Measurements from ENCODE around the gene USP34. TPM values are rescaled to one million over a fixed set of nuclear protein-coding genes. Genes with fewer than 3 reads are reported as not detected.
A peak's percentile ranks its signal among the peaks of the same experiment; 100 is the strongest.

Gene USP34
- total RNA-seq, 1 experiment from 2014 or later, result 89.4 TPM

DNA sequence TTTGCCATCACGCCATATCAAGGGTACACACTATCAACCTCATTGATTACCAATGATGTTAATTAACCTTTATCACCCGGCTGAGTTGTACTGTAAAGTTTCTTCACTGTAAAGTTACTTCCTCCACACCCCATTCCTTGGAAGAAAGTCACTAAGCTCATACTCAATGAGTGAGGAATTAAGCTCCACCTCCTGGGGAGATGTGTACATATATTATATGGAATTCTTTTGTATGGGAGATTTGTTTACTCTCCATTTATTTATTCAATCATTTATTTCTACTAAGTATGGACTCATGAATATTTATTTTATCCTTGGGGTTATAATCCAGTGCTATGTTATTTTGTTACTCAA is 252.1 kb downstream of the USP34 start:
- CTCF ChIA-PET, result interaction anchor here (0.6 to 1.4 kb wide), 5 partner anchors 9 to 185 kb away, joined by 3 to 6 read pairs (median 4); no protein-coding TSS in a partner anchor
- BruUV-seq (replicated peaks), result no TSS peak
- peaks cover 10% of the 10 kb centered on the region for H3K4me1 Mint-ChIP-seq (ENCODE audit: low read depth, unreplicated experiment)
- H3K27ac Mint-ChIP-seq (ENCODE audit: unreplicated experiment), result peak overlapping the region; percentile 87
- intact Hi-C loops (cut with micrococcal nuclease; ENCODE audit: unreplicated experiment), result no loop called here
- H3K9me3 Mint-ChIP-seq (ENCODE audit: low read depth, unreplicated experiment), result no peaks in the 10 kb centered on the region
- peaks cover 18% of the 10 kb centered on the region for H3K36me3 Mint-ChIP-seq (ENCODE audit: insufficient read depth, unreplicated experiment)
- TF ChIP-seq, protein P1, sequence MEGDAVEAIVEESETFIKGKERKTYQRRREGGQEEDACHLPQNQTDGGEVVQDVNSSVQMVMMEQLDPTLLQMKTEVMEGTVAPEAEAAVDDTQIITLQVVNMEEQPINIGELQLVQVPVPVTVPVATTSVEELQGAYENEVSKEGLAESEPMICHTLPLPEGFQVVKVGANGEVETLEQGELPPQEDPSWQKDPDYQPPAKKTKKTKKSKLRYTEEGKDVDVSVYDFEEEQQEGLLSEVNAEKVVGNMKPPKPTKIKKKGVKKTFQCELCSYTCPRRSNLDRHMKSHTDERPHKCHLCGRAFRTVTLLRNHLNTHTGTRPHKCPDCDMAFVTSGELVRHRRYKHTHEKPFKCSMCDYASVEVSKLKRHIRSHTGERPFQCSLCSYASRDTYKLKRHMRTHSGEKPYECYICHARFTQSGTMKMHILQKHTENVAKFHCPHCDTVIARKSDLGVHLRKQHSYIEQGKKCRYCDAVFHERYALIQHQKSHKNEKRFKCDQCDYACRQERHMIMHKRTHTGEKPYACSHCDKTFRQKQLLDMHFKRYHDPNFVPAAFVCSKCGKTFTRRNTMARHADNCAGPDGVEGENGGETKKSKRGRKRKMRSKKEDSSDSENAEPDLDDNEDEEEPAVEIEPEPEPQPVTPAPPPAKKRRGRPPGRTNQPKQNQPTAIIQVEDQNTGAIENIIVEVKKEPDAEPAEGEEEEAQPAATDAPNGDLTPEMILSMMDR (IDR thresholded peaks at IDR 0.05; ENCODE audit: unreplicated experiment), result no peak
- DNase-seq, result peak; percentile 7
- H3K27me3 Mint-ChIP-seq (ENCODE audit: unreplicated experiment), result no peaks in the 10 kb centered on the region
- H3K4me3 Mint-ChIP-seq (ENCODE audit: low read depth, unreplicated experiment), result no peak overlapping the region

DNA sequence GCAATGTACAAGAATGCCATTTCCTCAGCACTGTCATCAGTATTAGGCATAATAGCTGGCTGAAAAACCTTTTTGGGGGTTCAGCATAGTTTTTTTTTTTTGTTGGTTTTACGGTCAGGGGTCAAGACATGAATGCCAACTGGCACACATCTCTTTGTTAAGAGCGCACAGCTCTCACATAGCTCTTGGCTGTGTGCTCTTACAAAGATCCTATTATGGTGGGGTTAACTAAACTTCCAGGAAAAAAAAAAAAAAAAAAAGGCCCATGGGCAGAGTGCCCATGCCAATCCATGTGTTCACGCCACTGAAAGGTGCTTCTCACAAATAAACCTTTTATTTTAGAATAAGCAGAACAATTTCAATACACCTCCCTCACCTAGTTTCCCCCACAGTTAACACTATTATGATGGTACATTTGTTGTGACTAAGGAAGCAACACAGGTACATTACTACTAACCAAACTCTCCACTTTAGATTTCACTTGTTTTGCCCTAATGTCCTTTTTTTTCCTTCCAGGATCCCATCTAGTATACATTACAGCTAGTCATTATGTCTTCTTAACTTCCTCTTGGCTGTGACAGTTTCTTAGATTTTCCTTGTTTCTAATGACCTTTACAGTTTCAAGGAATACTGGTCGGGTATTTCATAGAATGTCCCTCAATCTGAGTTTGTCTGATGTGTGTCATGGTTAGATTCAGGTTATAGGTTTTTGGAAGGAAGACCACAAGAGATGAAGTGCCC is 252.6 kb downstream of the USP34 start:
- BruUV-seq (replicated peaks), result no TSS peak
- TF ChIP-seq, protein P1 (IDR thresholded peaks at IDR 0.05; ENCODE audit: unreplicated experiment), result no peak
- peaks cover 14% of the 10 kb centered on the region for H3K36me3 Mint-ChIP-seq (ENCODE audit: insufficient read depth, unreplicated experiment)
- intact Hi-C loops (cut with micrococcal nuclease; ENCODE audit: unreplicated experiment), result no loop called here
- H3K27ac Mint-ChIP-seq (ENCODE audit: unreplicated experiment), result peak overlapping the region; percentile 87
- H3K4me1 Mint-ChIP-seq (ENCODE audit: low read depth, unreplicated experiment), result peaks cover 10% of the 10 kb centered on the region
- H3K9me3 Mint-ChIP-seq (ENCODE audit: low read depth, unreplicated experiment), result no peaks in the 10 kb centered on the region
- CTCF ChIA-PET, result interaction anchor here (0.6 to 1.4 kb wide), 4 partner anchors 8 to 83 kb away, joined by 3 to 6 read pairs (median 4); no protein-coding TSS in a partner anchor
- DNase-seq, result no peak
- H3K4me3 Mint-ChIP-seq (ENCODE audit: low read depth, unreplicated experiment), result no peak overlapping the region
- no peaks in the 10 kb centered on the region for H3K27me3 Mint-ChIP-seq (ENCODE audit: unreplicated experiment)

DNA sequence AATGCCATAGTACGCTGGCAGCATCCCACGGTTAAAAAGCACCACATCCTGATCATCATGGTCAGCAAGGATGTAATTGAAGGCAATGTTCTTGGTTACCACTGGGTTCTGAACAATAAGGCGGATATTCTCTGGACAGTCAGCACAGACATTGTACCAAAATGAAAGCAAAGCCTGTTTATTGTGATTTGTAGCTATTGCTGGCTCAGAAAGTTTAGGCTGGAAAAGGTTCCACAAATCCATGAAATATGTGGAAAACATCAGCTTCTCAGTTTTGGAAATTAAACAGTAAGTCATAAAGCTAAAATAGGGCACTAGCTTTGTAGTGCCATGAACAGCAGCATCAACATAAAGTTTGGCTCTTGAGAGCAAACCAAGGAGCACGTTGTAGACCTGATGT is 256.7 kb downstream of the USP34 start:
- CTCF ChIA-PET, result no interaction called here
- H3K36me3 Mint-ChIP-seq (ENCODE audit: insufficient read depth, unreplicated experiment), result peaks cover 18% of the 10 kb centered on the region
- BruUV-seq (replicated peaks), result no TSS peak
- TF ChIP-seq, protein P1 (IDR thresholded peaks at IDR 0.05; ENCODE audit: unreplicated experiment), result no peak
- H3K27ac Mint-ChIP-seq (ENCODE audit: unreplicated experiment), result no peak overlapping the region
- intact Hi-C loops (cut with micrococcal nuclease; ENCODE audit: unreplicated experiment), result no loop called here
- H3K9me3 Mint-ChIP-seq (ENCODE audit: low read depth, unreplicated experiment), result no peaks in the 10 kb centered on the region
- no peak overlapping the region for H3K4me3 Mint-ChIP-seq (ENCODE audit: low read depth, unreplicated experiment)
- H3K4me1 Mint-ChIP-seq (ENCODE audit: low read depth, unreplicated experiment), result peaks cover 16% of the 10 kb centered on the region
- no peaks in the 10 kb centered on the region for H3K27me3 Mint-ChIP-seq (ENCODE audit: unreplicated experiment)
- no peak for DNase-seq

DNA sequence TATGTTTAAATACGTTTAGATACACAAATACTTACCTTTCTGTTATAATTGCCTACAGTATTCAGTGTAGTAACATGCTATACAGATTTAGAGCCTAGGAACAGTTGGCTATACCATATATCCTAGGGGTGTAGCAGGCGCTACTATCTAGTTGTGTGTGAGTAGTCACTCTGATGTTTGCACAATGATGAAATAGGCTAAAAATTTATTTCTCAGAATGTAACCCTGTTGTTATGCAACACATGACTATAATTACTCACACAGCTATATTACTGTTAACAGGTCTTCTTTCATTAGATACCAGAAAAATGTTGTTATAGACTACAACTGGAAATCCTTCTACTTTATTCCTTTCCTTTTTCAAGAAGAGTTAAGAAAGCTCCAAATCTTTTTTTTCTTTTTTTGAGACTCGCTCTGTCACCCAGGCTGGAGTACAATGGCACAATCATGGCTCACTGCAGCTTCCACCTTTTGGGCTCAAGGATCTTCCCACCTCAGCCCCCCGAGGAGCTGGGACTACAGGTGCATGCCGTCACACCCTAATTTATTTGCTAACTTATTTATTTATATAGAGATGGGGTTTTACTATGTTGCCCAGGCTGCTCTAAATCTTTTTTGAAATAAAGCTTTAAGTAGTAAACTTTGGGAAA is 260.4 kb downstream of the USP34 start:
- no peak overlapping the region for H3K27ac Mint-ChIP-seq (ENCODE audit: unreplicated experiment)
- DNase-seq, result no peak
- no TSS peak for BruUV-seq (replicated peaks)
- peaks cover 32% of the 10 kb centered on the region for H3K36me3 Mint-ChIP-seq (ENCODE audit: insufficient read depth, unreplicated experiment)
- peaks cover 6% of the 10 kb centered on the region for H3K4me1 Mint-ChIP-seq (ENCODE audit: low read depth, unreplicated experiment)
- intact Hi-C loops (cut with micrococcal nuclease; ENCODE audit: unreplicated experiment), result no loop called here
- H3K9me3 Mint-ChIP-seq (ENCODE audit: low read depth, unreplicated experiment), result no peaks in the 10 kb centered on the region
- TF ChIP-seq, protein P1 (IDR thresholded peaks at IDR 0.05; ENCODE audit: unreplicated experiment), result no peak
- H3K27me3 Mint-ChIP-seq (ENCODE audit: unreplicated experiment), result no peaks in the 10 kb centered on the region
- CTCF ChIA-PET, result interaction anchor here (1.7 kb wide), 1 partner anchor 8 kb away, joined by 6 read pairs; no protein-coding TSS in a partner anchor
- H3K4me3 Mint-ChIP-seq (ENCODE audit: low read depth, unreplicated experiment), result no peak overlapping the region
